Neutrophil (primary cell): ENCODE measurements around the gene CCKAR.

Experiments
- H3K27ac ChIP-seq: fragments of 200-600 bp; sonication (generic); 2 replicates; pipeline ENCODE4 v1.5.1; 2016; ENCODE audit warnings: mild to moderate bottlenecking, moderate library complexity
- H3K27me3 ChIP-seq: fragments of 200-600 bp; sonication (generic); 2 replicates; pipeline ENCODE4 v1.6.0; 2016; ENCODE audit warnings: mild to moderate bottlenecking
- H3K36me3 ChIP-seq: fragments of 200-600 bp; sonication (generic); 2 replicates; pipeline ENCODE4 v1.5.1; 2017
- H3K4me1 ChIP-seq, 2 experiments: fragments of 200-600 bp in 1 of 2; sonication (generic) in 1 of 2; 1 replicate in 1 of 2; 2 replicates in 1 of 2; pipeline versions ENCODE4 v1.5.1 to v1.6.1; 2013 to 2016; ENCODE audit warnings: low read depth in 1 of 2, low read length in 1 of 2, mild to moderate bottlenecking in 1 of 2, moderate library complexity in 1 of 2; ENCODE audit not compliant: control insufficient read depth in 1 of 2, insufficient read depth in 1 of 2
- H3K4me3 ChIP-seq, 2 experiments: fragments of 200-600 bp in 1 of 2; sonication (generic) in 1 of 2; 1 replicate in 1 of 2; 2 replicates in 1 of 2; pipeline ENCODE4 v1.5.1; 2013 to 2016; ENCODE audit warnings: low read depth in 1 of 2, low read length in 1 of 2, mild to moderate bottlenecking in 1 of 2, moderate library complexity in 1 of 2
- H3K9me3 ChIP-seq: fragments of 200-600 bp; sonication (generic); 2 replicates; pipeline ENCODE4 v1.5.1; 2016
- CTCF ChIP-seq: fragments of 200-600 bp; sonication (generic); IDR thresholded peaks from 2 replicates; pipeline ENCODE4 v1.5.1; 2016; ENCODE audit warnings: antibody characterized with exemption

The CCKAR gene

DNA sequence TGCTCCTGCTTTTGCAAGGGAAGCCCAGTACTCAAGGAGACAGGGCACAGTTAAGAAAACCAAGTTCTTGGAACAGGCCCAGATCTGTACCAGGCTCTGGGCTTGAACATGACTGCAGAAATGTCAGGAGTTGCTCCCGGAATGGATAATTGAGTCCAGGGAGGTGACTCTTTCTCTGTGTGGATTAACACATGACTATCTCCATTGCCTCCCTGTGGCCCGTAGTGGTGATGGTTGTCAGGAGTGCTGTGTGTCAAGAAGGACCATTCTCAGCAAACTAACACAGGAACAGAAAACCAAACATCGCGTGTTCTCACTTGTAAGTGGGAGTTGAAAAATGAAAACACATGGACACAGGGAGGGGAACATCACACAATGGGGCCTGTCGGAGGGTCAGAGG is 39.9 kb downstream of the CCKAR start:
- Histone ChIP-seq H3K9me3 (no peaks in the 10 kb centered on the region), H3K4me1 (no peaks in the 10 kb centered on the region), H3K4me3 (no peak overlapping the region), H3K27me3 (no peaks in the 10 kb centered on the region), H3K27ac (no peak overlapping the region), H3K36me3 (no peaks in the 10 kb centered on the region)
- TF ChIP-seq CTCF: no peak

GRCh38 chr4:26447378-26447777 is 42.9 kb downstream of the CCKAR start:
- no peak for TF ChIP-seq CTCF
- H3K36me3 ChIP-seq: no peaks in the 10 kb centered on the region
- H3K27ac ChIP-seq: no peak overlapping the region
- no peaks in the 10 kb centered on the region for H3K9me3 ChIP-seq
- H3K27me3 ChIP-seq: no peaks in the 10 kb centered on the region
- H3K4me3 ChIP-seq: no peak overlapping the region
- H3K4me1 ChIP-seq: no peaks in the 10 kb centered on the region

- TF ChIP-seq CTCF: no peak
- Histone ChIP-seq H3K27me3 (no peaks in the 10 kb centered on the region), H3K4me3 (no peak overlapping the region), H3K27ac (no peak overlapping the region), H3K9me3 (no peaks in the 10 kb centered on the region), H3K36me3 (peaks cover 19% of the 10 kb centered on the region), H3K4me1 (peaks cover 0 to 6% of the 10 kb centered on the region in 2 experiments)
Measured at GRCh38 chr4:26441771-26442170, 48.5 kb downstream of the CCKAR start.

GRCh38 chr4:26441102-26441501 is 49.2 kb downstream of the CCKAR start:
- no peak for TF ChIP-seq CTCF
- H3K4me3 ChIP-seq: no peak overlapping the region
- H3K4me1 ChIP-seq: peaks cover 0 to 6% of the 10 kb centered on the region in 2 experiments
- no peaks in the 10 kb centered on the region for H3K9me3 ChIP-seq
- H3K27me3 ChIP-seq: no peaks in the 10 kb centered on the region
- no peak overlapping the region for H3K27ac ChIP-seq
- peaks cover 24% of the 10 kb centered on the region for H3K36me3 ChIP-seq

- H3K4me1 ChIP-seq: no peaks in the 10 kb centered on the region
- peaks cover 77% of the 10 kb centered on the region for H3K36me3 ChIP-seq
- no peaks in the 10 kb centered on the region for H3K27me3 ChIP-seq
Measured at GRCh38 chr4:26434030-26434639, 56.1 kb downstream of the CCKAR start.

More at GRCh38 chr4:26434030-26434639, 56.1 kb downstream of the CCKAR start:
- TF ChIP-seq CTCF: no peak
- H3K9me3 ChIP-seq: no peaks in the 10 kb centered on the region
- no peak overlapping the region for H3K4me3 ChIP-seq
- no peak overlapping the region for H3K27ac ChIP-seq
